ENCODE measurements around the gene ASPDH. TPM values are rescaled to one million over a fixed set of nuclear protein-coding genes. Genes with fewer than 3 reads are reported as not detected.

Gene ASPDH
- total and polyA plus RNA-seq, 2 of the 4 experiments (the other 2 are of a cell fraction) = not detected

DNA sequence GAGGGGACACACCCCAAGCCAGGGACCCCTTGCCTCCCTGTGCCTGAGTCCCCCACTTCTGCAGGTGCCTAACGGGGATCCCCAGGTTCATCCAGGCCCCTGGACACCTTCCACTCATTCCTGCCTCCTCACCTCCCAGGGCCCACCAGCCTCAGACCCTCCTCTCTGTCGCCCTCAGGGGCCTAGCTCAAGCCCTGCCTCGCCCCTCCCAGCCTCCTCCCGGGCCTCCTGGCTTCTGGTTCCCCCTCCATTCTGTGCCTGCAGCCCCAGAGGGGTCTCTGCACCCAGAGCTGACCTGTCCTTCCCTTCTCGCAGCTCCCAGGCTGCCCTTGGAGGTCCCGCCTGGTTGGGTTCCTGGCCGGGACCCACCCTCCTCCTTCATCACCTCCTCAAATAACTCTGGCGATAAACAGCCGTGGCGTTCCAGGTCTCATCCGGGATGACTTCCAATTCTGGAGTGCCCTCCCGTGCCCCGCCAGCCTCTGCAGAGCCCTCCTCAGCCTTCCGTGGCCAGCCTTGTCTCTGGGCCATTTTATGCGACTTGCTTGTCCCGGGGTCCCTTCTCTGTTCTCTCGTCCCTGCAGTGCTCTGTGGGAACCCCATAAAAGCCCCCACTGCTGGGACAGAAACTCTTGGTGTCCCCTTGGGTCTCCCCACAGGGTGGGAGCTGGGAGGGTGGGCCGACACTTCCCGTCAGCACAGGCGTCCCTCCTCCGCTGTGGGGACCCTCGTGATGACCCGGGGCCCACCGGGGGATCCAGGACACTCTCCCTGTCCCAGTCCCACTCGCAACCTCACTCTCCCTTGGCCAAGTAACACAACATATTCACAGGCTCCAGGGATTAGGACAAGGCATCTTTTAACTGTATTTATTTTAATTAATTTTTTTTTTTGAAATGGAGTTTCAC lies 11.9 kb downstream of the ASPDH start:
- in situ Hi-C loops (cut with MboI; ENCODE audit: low sequenced_read_pairs) = no loop called here
- no peak overlapping the region for H3K4me2 ChIP-seq (ENCODE audit: low read depth, low read length)
- peaks cover 19% of the 10 kb centered on the region; the same call in 1 of the 2 replicates for H3K27me3 ChIP-seq (ENCODE audit: control insufficient read depth, insufficient read depth, low read length)
- no peak overlapping the region for H2BK5ac ChIP-seq (ENCODE audit: low read depth, low read length, poor library complexity, severe bottlenecking)
- no peak overlapping the region for H2AFZ ChIP-seq (replicated peaks; ENCODE audit: low read length, poor library complexity)
- no peak overlapping the region for H3K56ac ChIP-seq (ENCODE audit: extremely low read depth, insufficient read depth, low read length)
- H3K27ac ChIP-seq (ENCODE audit: insufficient read depth, low read length) = no peak overlapping the region
- H4K8ac ChIP-seq (ENCODE audit: low read depth in 2 of 2, low read length in 2 of 2) = no peak overlapping the region
- CTCF ChIA-PET = no interaction called here
- no peak overlapping the region for H2AK9ac ChIP-seq (replicated peaks; ENCODE audit: low read depth, low read length, poor library complexity)
- H3K36me3 ChIP-seq (ENCODE audit: control insufficient read depth, insufficient read depth, low read length) = peaks cover 2% of the 10 kb centered on the region; the same call in 1 of the 2 replicates
- POLR2A ChIA-PET (ENCODE audit: unreplicated experiment) = no interaction called here
- TF ChIP-seq POLR2A (IDR thresholded peaks at IDR 0.05; ENCODE audit: low read depth, low read length) = no peak
- TF ChIP-seq NFE2L2 (IDR thresholded peaks at IDR 0.05; ENCODE audit: low read depth, low read length) = no peak
- no peak for TF ChIP-seq SMC3 (IDR thresholded peaks at IDR 0.05; ENCODE audit: low read depth, low read length)
- TF ChIP-seq RAD21 (IDR thresholded peaks at IDR 0.05; ENCODE audit: low read length) = no peak
- no peak for TF ChIP-seq BHLHE40 (IDR thresholded peaks at IDR 0.05; ENCODE audit: low read depth, low read length)
- TF ChIP-seq, protein P1, sequence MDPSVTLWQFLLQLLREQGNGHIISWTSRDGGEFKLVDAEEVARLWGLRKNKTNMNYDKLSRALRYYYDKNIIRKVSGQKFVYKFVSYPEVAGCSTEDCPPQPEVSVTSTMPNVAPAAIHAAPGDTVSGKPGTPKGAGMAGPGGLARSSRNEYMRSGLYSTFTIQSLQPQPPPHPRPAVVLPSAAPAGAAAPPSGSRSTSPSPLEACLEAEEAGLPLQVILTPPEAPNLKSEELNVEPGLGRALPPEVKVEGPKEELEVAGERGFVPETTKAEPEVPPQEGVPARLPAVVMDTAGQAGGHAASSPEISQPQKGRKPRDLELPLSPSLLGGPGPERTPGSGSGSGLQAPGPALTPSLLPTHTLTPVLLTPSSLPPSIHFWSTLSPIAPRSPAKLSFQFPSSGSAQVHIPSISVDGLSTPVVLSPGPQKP (IDR thresholded peaks at IDR 0.05; ENCODE audit: borderline replicate concordance, low read depth, low read length) = no peak
- TF ChIP-seq RCOR1 (IDR thresholded peaks at IDR 0.05; ENCODE audit: insufficient replicate concordance, low read length) = no peak
- no peak for TF ChIP-seq CEBPB (IDR thresholded peaks at IDR 0.05; ENCODE audit: low read depth, low read length)
- no peak for TF ChIP-seq MXI1 (IDR thresholded peaks at IDR 0.05; ENCODE audit: borderline replicate concordance, low read depth, low read length)
- TF ChIP-seq RFX5 (IDR thresholded peaks at IDR 0.05; ENCODE audit: low read depth, low read length) = no peak
- intact Hi-C loops (cut with micrococcal nuclease) = no loop called here
- 20% methylated on average over 10 of the region's 25 CpGs; no CpG with 5 or more reads in 1 of the 2 experiments for WGBS, 2 experiments (ENCODE audit: extremely low coverage in 2 of 2, insufficient read length in 1 of 2)
- H2BK15ac ChIP-seq (ENCODE audit: low read depth, low read length) = no peak overlapping the region
- H2AK5ac ChIP-seq (ENCODE audit: low read depth, low read length) = no peak overlapping the region
- H4K91ac ChIP-seq (ENCODE audit: insufficient read depth, low read depth, low read length) = no peak overlapping the region
- ATAC-seq (ENCODE audit: low read depth) (no peak), DNase-seq (no peak)
- no peaks in the 10 kb centered on the region for H3K79me1 ChIP-seq (ENCODE audit: low read depth in 1 of 2, low read length in 2 of 2)
- BruUV-seq (replicated peaks) = no TSS peak
- no peak overlapping the region for H4K5ac ChIP-seq (ENCODE audit: low read depth, low read length)
- no peaks in the 10 kb centered on the region for H3K9me3 ChIP-seq (ENCODE audit: control insufficient read depth, insufficient read depth, low read length)
- H3K23ac ChIP-seq (ENCODE audit: low read depth, low read length) = no peak overlapping the region
- H3K4me1 ChIP-seq (ENCODE audit: control insufficient read depth, insufficient read depth, low read length) = no peaks in the 10 kb centered on the region
- H2BK20ac ChIP-seq (ENCODE audit: low read depth, low read length) = no peak overlapping the region
- H4K20me1 ChIP-seq (ENCODE audit: insufficient read depth, low read length) = no peaks in the 10 kb centered on the region
- H3K9ac ChIP-seq (ENCODE audit: low read depth, low read length) = no peak overlapping the region
- H3K18ac ChIP-seq (ENCODE audit: low read depth, low read length) = no peak overlapping the region
- H3K9me1 ChIP-seq (ENCODE audit: insufficient read depth, low read length) = no peaks in the 10 kb centered on the region
- H3K4ac ChIP-seq (ENCODE audit: low read depth, low read length) = no peak overlapping the region
- no peak overlapping the region for H2BK120ac ChIP-seq (ENCODE audit: low read depth, low read length)
- H3K4me3 ChIP-seq (ENCODE audit: insufficient read depth, low read depth, low read length) = no peak overlapping the region
- dilution Hi-C loops (cut with HindIII; ENCODE audit: low sequenced_read_pairs, unreplicated experiment) = no loop called here
- H3K14ac ChIP-seq (replicated peaks; ENCODE audit: low read depth, low read length) = no peak overlapping the region
